HG03439 (cell line): Measurements from ENCODE around the gene ABCE1.
A peak's percentile ranks its signal among the peaks of the same experiment; 100 is the strongest.

Experiments
- ATAC-seq: cut with Tn5 transposase; IDR thresholded peaks from one replicate; pipeline ENCODE4 v1.9.1; 2021; ENCODE audit warnings: mild to moderate bottlenecking, moderate library complexity; ENCODE audit not compliant: unreplicated experiment

ABCE1 gene

DNA sequence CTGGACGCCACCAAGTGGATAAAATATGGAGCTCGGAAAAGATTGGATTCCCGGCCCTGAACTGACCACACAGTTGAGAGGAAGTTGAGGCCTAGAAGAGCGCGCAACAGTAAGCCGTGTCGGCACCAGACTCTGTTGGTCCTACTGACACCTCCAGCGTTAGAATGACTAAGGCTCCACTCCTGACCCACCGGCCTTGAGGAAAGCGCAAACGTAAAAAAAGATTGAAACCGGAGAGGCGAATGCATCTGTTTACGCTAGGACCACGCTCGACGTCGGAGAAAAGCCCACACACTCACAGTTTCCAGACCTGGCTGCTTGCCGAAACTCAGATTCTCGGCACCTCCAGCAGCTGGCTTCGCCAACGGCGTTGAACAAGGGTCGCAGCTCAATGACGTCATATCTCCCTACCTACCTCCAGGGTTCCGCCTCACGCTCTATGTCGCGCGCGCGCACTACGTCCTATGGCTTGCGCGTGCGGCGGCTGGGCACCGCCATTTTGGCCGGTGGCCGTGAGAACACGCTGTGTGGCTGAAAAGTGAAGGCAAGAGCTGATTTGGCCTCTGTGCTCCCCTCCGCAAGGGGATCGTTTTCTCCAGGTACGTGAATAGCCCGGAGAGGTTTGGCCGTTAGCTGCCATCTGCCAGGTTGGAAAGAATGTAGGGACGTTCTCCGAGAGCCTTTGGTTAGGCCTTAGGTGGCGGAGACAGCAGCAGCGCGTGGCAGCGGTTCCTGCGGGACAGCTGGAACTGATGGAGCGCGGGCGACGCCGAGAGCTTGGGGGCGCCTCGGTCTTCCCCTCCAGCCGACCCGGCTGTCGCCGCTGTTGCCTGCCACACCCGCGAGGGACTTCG, at the start of gene ABCE1, which contains the start of gene ANAPC10:
Gene ABCE1, plus strand, starts transcription at position 491 of the 854 bp plus-strand sequence. CDS start 6,102 bp downstream, outside the sequence.
Gene ANAPC10, minus strand, starts transcription at position 376 of the 854 bp plus-strand sequence. CDS start 2,097 bp downstream, outside the sequence.
- ATAC-seq, result peak; percentile 86

DNA sequence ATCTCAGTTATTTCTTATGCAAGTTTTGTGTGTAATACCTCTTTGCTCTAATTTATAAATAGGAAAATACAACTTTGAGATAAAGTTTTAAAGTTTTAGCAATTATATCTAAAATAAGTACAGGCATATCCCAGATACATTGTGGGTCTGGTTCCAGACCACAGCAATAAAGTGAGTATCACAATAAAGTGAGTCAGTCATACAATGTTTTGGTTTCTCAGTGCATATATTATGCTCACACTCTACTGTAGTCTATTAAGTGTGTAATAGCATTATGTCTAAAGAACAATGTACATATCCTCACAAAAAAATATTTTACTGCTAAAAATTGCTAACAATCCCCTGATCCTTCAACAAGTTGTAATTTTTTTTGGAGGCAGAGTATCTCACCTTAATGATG, 49.3 kb upstream of the ABCE1 start:
- no peak for ATAC-seq

DNA sequence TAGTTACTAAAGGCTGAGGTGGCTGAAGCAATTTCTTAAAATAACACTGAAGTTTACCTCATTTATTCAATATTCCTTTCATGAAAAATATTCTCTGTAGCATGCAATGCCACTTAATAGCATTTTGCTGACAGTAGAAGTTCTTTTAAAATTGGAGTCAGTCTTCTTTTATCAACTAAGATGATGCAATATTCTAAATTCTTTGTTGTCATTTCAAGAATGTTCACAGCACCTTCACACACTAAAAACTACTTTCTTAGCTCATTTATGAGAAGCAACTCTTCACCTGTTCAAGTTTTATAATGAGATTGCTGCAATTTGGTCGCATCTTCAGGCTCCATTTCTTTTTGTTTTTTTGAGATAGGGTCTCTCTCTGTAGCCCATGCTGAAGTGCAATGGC, 48.9 kb upstream of the ABCE1 start:
- ATAC-seq, result no peak

DNA sequence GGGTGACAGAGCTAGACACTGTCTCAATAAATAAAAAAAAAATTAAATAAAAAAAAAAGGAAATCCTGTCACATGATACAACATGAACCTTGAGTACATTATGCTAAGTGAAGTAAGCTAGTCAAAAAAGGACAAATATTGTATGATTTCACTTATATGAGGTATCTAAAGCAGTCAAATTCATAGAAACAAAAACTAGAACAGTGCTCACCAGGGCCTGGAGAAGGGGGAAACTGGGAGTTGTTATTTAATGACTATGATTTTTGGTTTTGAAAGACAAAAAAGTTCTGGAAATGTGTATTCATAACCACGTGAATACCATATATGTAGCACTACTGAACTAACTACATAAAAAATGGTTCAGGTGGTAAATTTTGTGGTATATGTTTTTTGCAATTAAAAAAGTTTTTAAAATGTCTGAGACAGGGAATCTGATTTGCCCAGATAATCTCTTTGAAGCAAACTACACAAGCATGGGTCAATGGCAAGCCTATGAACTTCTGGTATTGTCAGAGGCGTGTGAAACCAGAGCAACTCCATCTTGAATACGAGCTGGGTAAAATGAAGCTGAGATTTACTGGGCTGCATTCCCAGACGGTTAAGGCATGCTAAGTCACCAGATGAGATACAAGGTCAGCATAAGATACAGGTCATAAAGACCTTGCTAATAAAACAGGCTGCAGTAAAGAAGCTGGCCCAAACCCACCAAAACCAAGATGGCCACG, 42.4 kb upstream of the ABCE1 start:
- ATAC-seq, result no peak

DNA sequence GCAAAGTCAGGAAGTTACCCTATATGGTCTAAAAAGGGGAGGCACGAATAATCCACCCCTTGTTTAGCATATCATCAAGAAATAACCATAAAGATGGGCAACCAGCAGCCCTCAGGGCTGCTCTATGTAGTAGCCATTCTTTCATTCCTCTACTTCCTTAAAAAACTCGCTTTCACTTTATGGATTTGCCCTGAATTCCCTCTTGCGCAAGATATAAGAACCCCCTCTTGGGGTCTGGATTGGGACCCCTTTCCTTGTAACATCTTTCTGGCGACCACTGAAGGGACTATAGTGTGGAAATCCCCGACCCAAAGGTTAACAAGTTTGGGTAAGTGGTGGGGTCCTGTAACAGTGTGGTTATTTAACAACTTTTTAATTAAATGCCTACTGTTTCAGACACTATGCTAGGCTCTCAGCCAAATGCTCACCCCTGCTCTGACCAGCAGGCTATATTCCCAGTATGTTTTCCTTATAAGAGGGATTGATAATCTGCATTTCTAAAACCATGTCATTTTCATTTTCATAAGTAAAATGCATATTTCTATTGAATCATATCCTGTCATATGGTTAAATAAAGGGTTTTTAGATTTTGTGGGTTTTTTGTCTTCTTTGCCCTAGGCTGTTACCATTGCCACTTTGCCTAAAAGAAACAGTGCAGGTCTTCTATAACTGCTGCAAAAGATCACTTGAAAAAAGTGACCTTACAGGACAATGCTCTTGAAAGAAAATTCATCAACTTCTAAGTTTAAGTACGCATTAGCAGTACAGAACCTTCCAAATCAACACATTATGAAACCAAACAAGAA, 41.6 kb upstream of the ABCE1 start:
- ATAC-seq, result no peak

DNA sequence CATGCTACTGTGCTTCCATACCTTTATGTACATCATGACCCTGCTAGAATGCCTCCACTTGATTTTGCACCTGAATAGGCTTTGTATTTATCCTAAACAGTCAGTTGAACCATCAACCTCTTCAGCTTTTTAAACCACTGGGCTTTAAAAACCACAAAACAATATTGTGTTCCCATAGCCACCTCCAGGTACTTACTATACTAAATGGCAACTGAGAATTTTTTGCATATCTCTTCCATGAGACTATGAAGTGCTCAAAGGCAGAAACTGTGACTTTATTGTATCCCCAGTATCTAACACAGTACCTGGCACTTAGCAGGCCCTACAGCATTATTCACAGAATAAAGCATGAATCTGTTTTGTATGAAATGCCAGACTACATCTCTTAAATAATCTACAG, 39.9 kb upstream of the ABCE1 start:
- ATAC-seq, result no peak

DNA sequence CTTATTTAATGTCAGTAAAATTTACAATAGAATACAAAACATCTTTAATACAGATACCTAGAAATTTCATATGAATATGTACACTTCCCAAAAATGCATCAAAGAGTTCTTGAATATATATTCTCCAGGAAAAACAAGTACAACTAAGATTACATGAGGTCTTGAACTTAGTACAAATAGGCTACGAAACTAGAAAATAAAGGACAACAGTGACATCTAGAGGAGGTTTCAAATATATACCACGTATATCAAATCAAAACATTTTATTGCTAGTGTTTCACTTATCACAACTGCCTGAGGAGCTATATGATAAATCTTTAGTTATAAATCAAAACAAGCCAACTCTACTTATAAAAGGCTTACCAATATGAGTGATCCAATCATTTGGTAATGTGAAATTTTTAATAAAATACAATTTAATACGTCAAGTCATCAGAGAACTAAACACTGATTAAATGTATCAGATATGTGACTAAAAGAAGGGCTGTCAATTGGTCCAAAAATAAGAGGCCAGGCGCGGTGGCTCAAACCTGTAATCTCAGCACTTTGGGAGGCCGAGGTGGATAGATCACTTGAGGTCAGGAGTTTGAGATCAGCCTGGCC, 36.7 kb upstream of the ABCE1 start:
- peak; percentile 64 for ATAC-seq

DNA sequence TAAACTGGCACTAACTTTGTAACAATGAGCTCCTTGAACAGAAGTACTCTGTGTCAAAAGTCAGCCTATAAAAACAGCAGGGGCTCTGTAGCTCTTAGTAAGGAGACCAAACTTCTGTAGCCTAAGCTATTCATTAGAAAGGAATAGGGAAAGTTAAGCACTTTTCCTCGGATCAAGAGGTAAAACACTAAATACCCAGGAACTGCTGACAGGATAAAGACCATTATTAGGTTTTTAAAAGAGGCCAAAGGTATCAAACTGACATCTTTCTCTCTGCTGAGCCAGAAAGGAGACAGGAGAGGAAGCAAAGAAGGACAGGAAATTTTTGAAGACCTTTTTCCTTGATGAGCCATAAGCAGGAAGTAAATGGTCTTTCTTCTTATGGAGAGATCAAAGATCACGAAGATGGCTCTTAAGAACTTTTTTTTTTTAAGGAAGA, 32.0 kb upstream of the ABCE1 start:
- ATAC-seq, result no peak

DNA sequence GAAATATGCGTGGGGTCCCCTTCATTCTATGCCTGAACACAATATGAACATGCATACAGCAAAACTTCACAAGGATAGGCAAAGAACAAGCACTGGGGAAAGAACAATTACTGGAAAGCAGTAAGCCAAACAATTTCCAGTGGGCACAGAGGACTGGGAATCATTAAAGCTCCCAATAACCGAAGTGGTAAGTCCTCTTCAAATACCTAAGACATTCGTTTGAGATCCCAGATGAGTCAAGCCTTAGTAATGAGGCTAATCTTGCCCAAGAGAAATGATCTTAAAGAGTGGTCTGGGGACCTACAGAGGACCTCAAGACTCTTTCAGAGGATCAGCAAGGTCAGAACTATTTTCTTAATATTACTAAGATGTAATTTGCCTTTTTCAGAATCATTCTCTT, 28.8 kb upstream of the ABCE1 start:
- ATAC-seq, result no peak

DNA sequence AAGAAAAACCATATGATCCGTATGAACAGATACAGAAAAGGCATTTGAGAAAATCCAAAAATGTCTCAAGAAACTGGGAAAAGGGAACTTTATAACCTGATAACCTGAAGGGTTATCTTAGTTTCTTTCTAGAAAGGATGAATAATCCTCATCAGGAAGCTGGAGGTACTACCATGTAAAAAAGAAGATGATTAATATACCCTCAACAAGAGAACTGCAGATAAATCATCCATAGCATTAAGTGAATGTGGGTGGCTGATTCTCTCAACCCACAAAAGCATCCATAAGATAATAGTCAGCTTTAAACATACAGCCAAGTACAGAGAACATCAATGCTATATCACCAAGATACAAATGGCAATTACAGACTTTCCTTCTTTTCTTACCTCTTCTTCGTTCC, 26.6 kb upstream of the ABCE1 start:
- ATAC-seq, result no peak

DNA sequence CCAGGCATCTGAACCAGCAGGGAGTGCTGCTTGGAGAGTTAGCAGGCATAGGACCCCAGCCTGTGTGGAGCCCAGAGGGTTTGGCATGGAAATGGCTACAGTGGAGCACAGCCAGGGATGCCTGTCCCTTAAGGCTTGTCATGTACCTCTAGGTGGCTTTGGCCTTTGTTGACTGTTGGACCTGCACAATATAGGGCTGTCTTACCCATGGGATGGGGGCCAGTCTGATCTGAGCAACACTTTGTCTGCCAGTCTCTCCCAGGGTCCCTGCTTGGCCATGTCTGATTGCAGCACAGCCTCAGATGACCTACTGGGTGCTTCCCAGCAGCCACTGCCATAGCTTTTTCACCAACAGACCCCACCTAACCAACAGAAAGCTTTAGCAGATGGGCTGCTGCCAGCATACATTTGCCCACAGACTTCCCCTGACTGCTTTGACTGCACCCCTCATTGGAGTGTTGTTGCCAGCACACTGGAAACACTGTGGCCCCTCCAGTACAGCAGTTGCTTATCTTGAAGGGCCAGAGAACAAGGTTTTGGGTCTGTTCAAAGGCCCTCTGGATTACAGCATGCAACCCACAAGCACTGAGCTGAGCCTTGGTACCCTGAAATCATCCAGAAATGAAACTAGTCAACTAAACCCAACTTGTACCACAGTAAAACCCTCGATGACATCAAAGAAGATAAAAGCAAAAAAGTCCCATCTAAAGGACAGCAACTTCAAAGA, 22.2 kb upstream of the ABCE1 start:
- ATAC-seq, result no peak

DNA sequence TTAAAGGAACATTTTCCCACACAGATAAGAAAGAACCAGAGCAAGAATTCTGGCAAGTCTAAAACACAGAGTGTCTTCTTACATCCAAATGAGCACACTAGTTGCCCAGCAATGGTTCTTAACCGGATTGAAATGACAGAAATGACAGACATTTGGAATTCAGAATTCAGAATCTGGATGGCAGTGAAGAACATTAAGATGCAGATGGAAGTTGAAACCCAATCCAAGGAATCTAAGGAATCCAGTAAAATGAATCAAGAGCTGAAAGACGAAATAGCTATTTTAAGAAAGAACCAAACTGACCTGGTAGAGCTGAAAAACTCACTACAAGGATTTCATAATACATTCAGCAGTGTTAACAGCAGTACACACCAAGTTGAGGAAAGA, 21.6 kb upstream of the ABCE1 start:
- ATAC-seq, result no peak

DNA sequence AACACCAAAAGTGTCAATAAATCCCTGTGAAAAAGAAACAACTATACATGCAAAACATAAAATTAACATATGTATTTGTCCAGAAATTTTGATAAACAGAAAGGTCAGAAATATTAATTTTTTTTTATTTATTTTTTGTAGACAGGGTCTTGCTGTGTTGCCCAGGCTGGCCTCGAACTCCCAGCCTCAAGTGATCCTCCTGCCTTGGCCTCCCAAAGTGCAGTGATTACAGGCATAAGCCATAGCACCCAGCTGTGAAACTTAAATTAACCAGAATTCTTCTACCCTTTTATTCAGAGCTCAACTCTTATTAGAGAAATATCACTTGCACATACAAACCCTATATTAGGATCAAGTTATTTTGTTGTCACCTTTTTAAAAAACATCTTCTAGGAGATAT, 16.4 kb upstream of the ABCE1 start:
- no peak for ATAC-seq

DNA sequence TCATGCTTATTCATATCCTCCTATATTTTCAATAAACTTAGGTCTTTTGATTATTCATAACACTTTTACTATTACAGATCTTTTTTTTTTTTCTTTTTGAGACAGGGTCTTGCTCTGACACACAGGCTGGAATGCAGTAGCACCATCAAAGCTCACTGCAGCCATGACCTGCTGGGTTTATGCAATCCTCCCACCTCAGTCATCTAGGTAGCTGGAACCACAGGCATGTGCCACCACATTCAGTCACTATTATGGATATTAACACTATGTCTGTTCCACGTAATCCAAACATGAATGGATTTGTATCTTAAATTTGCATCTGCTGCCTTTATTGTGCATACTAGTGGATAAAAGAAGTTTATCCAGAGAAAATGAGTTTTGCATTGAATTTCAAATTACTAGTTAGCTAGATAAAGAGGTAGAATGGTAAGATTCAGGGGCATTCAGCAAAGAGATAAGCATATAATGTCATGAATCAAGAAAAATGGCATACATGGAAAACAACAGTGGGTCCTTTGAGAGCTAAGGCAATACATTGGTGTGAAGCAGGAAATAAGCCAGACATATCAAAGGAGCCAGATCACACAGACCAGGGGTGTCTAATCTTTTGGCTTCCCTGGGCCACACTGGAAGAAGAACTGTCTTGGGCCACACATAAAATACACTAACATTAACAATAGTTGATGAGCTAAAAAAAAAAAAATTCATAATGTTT, 14.1 kb upstream of the ABCE1 start:
- ATAC-seq, result no peak

DNA sequence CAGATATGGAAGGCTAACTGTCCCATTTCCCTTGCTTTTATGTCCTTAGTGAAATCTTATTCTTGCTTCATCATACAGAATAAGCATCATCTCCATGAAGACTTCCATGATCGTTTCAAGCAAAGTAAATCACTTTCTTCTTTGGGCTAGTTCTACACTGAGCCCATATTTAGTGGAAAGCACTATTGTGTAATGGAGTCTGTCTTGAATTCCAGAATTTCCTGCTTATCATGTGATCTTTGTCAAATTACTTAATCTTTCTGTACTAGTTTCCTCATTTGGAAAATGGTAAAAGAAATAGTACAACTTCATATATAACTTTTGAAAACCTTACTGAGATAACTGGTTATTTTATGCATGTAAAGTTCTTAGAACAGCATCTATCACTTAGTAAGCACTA, 7.7 kb upstream of the ABCE1 start:
- ATAC-seq, result no peak

DNA sequence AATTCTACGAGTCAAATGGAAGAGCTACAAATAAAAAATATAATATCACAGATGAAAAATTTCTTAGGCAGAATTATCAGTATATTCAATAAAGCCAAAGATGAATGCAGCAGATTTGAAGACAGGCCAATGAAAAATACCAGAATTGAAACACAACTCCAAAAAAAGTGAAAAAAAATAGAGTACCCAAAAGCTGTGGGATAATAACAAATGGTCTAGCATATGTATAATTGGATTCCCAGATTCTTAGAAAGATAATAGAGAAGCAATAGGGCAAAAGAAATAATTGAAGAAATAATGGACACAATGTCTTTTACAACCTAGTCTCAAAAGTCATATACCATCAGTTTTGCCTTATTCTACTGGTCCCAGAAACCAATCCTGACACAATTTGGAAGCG, 4.5 kb upstream of the ABCE1 start:
- ATAC-seq, result no peak

DNA sequence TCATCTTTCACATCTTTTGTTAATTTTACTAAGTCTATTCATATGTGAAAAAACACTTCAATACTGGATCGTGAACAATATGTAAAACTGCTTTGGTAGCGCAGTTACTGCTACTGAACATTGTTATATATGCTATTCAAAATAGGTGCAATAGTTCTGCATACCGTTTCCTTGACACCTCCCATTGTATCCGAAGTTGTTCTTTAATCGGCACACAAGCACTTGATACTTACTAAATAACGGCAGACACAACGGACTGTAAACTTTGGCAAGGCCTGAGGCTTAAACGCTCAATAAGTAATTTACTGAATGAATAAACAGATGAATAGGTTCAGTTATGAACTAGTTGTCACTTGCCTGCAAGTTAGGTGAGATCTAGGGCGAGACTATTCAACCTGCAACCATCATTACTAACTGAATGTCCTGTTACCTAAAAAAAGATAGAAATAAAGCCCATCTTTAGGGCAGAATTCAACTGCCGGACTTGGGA, 735 bp upstream of the ABCE1 start:
- peak; percentile 0 for ATAC-seq

DNA sequence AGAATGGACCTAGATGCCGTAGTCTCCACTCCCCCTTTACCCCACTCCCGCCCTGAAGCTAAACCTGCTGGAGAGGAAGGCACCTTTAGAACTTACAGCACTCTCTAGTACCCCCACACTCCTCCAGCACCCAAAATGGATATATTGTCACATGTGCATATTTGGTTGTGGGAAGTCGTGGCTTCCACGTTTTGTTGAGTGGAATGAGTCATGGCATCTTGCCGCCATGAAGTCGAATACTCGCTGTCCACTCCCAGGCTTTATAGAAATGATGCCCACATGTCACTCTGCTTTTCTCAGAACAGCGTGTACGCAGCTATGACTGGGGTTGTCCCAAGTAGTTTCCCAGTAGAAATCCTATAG, 545 bp downstream of the ABCE1 start:
- peak; percentile 23 for ATAC-seq

DNA sequence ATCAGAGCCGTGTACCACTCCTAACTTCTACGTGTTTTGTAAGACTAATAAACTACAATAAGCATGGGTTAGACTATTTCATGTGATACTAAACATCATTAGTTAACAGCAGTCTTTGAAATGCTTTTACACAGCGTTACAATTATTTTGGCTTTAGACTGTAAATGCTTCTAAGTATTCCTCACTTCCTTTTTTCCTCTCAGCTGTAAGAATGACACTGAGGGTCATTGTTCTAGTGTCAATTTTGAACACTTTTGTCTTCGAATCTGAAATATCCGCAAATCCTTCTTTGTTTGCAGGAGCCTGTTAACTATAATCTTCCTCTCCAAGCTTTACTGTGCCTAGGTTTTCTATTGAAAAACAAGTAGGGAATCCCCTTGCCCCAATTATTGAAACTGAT, 1.5 kb downstream of the ABCE1 start:
- no peak for ATAC-seq
